Lung microvascular endothelial cell (primary cell): ENCODE measurements around the gene RPS6KA4. TPM values are rescaled to one million over a fixed set of nuclear protein-coding genes. Genes with fewer than 3 reads are reported as not detected.

ENCODE experiments used
- DNase-seq, 2 donors: peaks; one replicate each; pipeline versions ENCODE4 v3.0.0 to v3.0.0-alpha.2; 2010; ENCODE audit warnings: low read depth in 2 of 2
- total RNA-seq: library from RNA; depleted of rRNA; stranded (reverse); fragments of >200 nt; gene quantifications from 2 replicates; pipeline ENCODE4 v1.2.1, GENCODE V29; 2014

The RPS6KA4 gene
- total RNA-seq, 1 donor from 2014 or later = 24.8 TPM

DNA sequence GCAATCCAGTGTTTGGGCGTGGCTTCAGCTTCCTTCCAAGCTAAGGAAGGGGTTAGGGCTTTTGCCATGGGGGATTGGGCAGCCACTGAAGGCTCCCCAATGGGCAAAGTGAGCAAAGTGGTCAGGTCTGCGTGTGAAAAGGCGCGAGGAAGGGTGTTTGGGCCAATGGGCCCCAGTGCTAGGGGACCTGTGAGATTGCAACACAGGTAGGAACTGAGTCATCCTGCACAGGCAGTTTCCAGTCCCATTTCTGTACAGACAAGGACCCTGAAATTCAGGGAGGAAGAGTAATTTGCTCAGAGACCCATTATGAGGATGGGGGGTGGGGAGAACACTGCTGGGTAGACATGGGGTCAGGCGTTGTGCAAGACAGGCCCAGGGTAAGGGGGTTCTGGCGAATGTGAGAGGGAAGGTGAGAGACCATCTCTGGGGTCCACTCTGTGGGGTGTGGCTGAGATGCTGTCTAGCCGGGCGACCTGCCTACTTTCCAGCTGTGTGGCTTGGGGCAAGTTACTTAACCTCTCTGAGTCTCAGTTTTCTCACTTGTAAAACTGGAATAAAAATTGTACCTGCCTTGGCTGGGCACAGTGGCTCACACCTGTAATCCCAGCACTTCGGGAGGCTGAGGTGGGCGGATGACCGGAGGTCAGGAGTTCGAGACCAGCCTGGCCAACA is 11.6 kb upstream of the RPS6KA4 start:
- DNase-seq = no peak

DNA sequence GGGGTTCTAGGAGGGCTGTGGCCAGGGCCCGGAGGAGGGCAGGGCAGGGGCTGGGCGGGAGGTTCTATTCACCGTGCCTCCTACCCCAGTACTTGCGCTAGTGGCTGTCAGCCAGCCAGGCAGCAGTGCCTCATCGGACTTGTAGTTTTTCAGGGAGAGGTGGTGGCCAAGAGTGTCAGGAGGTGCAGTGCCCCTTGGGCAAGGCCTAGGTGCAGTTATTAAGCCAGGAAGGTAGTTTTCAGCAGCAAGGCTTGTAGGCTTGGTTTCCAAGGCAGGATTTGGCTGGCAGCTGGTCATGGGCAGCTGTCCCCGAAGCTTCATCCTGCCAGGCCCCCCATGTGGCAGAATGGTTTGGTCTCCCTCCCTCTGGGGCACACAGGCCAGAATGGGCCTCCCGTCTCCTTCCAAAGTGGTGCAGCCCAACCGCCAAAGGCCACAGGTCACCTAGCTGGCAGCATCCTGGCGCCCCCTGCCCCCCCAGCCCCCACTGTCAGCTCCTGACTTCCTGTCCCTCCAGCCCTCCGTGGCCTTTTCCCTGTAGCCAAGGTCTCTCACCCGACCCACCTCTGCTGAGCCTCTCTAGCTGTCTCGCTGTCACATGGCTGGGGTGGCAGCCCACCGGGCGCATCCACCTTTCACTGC is 10.5 kb upstream of the RPS6KA4 start:
- DNase-seq = peak; percentile 63 to 69

DNA sequence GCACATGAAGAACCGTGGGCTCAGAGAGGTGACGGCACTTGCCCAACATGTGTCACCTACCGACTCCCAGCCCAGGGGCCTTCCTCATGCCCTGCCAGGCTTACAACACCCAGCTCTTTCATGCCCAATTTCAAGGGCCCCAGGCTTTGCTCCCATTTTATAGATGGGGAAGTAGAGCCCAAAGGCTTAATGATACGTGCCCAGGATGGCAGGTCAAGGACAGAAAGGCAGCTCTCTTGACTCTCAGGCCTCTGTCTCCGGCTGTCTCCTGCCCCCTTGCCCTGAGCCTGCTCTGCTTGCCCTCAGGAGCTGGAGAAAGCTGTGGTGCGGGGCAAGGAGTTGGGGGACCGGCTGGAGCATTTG is 10.0 kb upstream of the RPS6KA4 start:
- DNase-seq = no peak

DNA sequence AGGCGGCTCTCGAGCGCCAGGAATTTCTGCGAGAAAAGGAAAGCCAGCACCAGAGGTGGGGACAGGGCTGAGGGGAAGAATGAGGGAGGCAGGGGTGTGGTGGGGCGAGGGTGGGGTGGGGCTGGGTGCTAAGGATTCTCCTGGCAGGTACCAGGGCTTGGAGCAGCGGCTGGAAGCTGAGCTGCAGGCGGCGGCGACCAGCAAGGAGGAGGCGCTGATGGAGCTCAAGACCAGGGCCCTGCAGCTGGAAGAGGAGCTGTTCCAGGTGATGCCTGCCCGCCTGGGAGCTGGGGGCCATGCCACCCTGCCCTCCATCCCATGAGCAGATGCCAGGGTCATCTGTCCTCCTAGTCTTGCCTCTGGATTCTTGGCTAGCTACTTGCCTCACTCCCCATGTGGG is 9.6 kb upstream of the RPS6KA4 start:
- no peak for DNase-seq

DNA sequence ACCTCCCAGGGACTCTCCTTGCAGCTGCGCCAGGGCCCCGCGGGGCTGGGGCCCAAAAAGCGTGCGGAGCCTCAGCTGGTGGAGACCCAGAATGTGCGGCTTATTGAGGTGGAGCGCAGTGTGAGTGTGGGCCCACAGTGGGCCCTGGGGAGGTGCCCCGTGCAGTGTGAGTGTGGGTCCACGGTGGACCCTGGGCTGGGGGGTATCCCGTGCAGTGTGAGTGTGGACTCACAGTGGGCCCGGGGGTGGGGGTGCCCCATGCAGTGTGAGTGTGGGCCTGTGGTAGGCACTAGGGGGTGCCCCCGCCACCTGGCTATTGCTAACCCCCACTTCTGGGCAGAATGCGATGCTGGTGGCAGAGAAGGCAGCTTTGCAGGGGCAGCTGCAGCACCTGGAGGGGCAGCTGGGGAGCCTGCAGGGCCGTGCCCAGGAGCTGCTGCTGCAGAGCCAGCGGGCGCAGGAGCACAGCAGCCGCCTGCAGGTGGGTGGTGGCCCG is 7.8 kb upstream of the RPS6KA4 start:
- DNase-seq = no peak

DNA sequence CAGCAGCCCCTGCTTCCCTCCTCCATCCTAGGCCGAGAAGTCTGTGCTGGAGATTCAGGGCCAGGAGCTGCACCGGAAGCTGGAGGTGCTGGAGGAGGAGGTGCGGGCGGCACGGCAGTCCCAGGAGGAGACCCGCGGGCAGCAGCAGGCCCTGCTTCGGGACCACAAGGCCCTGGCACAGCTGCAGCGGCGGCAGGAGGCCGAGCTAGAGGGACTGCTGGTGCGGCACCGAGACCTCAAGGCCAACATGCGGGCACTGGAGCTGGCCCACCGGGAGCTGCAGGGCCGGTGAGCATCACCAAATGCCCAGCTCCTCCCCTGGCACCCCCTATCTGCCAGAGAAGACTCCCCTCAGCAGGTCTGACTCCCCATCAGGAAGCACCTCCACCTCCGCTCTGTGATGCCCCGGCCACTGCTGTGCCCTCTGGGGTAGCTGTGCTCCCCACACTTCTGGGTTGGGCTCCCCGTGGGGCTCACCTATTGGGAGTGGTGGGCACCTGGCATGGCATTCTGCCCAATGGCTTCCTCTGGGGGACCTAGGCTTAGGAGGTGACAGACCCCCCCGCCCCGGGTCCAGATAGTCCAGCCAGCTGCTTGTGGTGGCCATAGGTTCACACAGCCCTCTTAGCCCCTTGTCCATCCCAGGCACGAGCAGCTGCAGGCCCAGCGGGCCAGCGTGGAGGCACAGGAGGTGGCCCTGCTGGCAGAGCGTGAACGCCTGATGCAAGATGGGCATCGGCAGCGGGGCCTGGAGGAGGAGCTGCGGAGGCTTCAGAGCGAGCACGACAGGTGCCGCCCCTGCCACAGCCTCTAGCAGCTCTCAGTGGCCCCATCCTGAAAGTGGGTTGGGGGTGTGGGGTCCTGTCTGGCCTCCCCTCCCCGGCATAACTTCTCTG is 6.6 kb upstream of the RPS6KA4 start:
- no peak for DNase-seq

DNA sequence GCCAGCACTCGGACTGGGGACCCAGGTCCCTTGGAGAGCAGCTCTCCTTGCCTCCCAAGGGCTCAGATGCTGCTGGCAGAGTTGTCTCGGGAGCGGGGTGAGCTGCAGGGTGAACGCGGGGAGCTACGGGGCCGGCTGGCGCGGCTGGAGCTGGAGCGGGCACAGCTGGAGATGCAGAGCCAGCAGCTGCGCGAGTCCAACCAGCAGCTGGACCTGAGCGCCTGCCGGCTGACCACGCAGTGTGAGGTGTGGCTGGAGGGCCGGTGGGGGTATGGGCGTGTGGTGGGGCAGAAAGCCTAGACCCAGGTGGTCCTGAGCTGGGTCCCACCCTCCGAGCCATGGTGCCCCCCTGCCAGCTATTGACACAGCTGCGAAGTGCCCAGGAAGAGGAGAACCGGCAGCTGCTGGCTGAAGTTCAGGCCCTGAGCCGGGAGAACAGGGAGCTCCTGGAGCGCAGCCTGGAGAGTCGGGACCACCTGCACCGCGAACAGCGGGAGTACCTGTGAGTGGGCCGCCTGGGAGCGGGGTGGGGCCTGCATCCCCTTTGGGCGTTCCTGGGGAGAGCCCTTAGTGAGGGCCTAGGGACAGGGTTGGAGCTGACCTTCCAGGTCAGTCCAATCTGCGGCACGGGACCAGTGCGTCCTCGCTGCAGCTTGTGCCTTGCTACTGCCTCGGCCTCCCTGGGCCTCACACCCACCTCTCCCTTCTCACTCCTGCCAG is 5.8 kb upstream of the RPS6KA4 start:
- no peak for DNase-seq

DNA sequence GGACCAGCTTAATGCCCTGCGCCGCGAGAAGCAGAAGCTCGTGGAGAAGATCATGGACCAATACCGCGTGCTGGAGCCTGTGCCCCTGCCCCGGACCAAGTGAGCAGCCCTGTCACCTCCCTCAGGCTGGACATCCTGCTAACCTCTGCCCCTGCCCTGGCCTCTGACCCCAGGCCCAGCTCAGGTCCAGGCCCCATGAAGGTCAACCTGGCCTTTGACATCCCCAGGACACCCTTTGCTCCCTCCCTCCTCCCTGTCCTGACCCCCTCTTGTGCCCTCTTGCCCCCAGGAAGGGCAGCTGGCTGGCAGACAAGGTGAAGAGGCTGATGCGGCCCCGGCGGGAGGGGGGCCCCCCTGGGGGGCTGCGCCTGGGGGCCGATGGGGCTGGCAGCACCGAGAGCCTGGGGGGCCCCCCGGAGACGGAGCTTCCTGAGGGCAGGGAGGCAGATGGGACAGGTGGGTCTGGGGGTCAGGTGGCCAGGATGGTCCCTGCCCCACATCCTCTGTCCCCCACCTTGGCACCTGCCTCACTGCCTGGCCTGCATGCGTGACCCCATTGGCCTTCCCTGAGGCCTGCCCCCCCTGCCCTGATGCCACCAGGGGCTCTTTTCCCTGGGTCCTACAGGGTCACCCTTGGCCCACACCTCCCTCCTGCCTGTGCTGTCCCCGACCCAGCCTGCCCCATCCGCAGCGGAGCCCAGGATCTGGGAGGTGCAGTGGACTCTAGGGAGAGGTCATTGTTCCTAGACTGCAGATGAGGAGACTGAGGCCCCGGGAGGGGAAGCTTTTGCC is 5.1 kb upstream of the RPS6KA4 start:
- no peak for DNase-seq

DNA sequence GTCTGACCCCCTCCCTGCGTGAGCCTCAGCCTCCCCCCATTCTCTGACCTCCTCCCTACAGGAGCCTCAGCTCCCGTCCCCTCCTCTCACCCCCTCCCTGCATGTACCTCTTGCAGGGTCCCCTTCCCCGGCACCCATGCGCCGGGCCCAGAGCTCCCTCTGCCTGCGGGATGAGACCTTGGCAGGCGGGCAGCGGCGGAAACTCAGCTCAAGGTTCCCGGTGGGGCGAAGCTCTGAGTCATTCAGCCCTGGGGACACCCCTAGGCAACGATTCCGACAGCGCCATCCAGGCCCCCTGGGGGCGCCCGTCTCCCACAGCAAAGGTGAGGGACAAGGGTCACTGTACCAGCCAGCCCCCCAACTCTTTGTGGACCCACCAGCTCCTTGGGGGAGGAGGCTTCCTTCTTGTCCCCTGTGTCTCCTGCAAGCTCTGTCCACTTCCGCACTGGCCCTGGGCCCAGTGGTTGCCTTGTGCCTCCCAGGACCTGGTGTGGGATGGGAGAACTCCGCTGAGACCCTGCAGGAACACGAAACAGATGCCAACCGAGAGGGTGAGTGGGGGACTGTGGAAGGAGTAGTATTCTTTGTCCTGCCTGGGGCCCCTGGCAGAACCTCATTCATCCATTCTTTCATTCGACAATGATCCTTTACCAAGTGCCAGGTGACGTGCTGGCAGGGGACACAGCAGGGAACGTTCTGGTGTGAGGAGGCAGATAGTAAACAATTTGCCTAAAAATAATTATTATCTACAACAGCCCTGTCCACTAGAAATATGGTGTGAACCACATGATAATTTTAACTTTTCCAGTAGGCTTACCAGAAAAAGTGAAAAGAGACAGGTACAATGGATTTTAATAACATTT is 3.7 kb upstream of the RPS6KA4 start:
- peak; percentile 83 to 87 for DNase-seq

DNA sequence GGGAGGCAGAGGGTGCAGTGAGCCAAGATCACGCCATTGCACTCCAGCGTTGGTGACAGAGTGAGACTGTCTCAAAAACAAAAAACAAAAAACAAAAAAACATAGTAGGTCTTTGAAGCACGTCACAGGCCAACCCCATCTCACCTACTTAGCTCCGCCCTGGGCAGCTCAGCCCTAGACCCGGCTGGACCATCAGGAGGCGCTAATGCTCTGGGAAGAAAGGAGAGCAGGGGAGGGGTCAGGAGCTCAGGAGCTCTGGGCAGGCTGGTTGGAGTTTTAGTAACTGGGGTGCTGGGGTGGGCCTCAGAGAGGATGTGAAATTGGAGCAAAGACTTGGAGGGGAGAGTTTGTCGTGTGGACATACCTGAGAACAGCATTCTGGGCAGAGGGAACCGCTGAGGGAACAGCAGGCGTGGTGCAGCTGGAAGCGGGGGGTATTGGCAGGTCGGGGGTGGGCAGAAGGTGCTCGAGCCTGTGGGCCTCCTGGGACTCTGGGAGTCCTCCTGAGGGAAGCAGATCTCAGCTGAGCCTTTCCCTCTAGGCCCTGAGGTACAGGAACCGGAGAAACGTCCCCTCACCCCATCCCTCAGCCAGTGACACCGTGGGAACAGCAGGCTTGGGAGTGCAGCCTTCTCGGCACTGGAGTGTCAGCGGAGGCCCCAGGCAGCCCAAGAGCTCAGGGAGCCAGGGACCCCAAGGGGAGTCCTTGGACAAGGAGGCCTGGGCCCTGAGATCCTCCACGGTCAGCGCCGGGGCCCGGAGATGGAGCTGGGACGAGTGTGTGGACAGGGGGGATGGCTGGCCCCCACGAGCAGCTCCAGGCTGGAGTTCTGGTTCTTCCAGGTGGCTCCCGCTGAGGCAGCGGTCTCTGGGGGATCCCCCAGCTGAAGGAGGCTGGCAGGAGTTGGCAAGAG is 2.2 kb upstream of the RPS6KA4 start:
- DNase-seq = peak; percentile 33 to 60

DNA sequence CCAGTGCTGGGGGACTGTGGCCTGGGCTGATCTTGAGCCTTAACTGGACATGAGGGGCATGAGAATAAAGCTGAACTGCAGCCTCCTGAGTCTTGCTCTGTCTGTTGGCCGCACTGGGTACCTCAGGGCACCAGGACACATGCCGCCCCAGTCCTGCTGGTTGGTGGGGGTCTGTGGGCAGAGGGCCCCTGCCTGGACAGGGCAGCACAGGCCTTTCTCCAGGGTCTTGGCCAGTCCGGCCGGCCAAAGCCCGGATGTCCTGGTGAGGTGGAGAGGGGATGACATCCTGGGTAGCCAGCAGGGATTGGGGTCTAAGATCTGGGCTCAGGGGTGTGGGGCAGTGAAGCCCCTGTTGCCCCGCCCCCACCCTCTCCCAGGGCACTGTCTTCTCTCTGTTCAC is 1.5 kb upstream of the RPS6KA4 start:
- DNase-seq = no peak

DNA sequence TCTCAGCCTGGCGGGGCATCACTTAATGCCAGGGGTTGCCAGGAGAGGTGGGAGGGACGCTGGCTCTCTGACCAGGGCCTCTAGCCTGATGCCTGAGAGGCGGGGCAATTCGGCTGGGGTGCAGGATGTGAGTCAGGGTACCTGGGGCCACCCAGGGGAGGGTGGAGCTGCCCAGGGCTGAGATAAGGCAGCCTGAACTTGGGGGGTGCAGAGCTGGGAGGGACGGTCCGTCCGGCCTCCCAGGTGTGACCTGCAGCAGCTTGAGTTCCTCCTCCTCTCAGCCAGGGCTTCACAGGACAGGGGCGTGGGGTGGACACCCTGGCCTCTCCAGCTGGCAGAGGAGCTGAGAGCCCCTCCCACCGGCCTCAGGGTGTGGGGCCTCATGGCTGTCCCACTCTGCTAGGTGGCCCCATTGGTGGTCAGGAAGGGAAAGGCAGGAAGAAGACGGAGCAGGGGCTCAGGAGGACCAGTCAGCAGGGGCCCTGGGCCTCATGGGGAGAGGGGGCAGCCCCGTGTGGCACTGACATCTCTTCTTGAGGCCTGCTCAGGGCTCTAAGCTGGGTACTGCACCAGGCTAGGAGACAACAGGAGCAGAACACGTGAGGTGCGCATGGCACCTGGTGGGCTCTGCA is 942 bp upstream of the RPS6KA4 start:
- DNase-seq = no peak

DNA sequence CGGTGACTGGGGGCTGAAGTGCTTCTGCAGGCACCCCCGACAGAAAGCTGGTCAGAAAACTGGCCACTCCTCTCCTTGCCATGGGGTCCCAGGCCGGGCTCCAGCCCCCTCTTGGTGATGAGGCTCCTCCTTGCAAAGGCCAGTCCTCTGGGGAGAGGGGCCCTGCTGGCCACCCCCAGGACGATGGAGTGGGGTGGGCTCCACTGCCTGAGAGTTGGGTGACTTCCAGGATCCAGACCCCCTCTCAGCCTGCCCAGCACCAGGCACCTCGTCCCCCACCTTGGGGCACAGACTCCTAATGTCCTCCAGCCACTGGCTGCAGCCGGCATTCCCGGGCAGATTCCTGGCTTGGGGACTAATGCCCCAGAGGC is 441 bp upstream of the RPS6KA4 start:
- DNase-seq = no peak

DNA sequence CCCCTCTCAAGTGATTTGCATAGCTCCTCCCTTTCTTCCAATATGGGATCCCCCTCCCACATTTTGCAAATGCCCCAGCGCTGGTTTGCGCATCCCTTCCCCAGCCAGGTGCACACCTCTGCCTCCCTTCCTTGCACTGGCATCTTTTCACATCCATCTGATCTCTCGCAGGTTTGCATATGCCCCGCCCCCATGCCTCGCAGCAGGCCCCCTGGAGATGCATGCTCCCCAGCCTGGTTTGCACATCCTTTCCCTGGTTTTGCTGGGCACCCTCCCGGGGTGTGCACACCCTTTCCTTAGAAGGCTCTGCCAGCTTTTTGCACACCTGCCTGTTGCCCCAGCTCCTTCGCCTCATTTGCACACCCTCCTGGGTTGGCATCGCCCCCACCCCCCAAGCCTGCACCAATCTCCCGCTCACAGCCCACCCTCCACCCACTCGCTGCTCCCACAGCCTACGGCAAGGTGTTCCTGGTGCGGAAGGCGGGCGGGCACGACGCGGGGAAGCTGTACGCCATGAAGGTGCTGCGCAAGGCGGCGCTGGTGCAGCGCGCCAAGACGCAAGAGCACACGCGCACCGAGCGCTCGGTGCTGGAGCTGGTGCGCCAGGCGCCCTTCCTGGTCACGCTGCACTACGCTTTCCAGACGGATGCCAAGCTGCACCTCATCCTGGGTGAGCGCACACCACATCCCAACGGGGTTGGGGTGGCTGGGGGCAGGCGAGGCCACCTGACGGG is 917 bp downstream of the RPS6KA4 start:
- no peak for DNase-seq

DNA sequence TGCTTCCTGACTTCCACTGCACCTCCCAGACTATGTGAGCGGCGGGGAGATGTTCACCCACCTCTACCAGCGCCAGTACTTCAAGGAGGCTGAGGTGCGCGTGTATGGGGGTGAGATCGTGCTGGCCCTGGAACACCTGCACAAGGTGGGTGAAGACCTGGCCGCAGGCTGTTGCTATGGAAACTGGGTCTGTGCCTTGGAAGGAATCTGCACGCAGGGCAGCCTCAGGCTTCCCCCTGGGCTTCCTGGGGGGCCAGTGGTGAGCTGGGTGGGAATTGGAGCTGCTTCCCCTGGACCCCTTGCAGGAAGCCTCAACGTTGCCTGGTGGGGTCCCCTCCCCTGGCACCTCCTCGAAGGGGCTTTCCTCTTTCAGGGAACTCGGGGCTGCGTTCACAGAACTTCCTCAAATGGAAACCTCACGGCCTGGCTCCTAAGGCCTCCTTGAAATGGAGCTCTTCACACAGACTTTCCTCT is 1.5 kb downstream of the RPS6KA4 start:
- DNase-seq = no peak

DNA sequence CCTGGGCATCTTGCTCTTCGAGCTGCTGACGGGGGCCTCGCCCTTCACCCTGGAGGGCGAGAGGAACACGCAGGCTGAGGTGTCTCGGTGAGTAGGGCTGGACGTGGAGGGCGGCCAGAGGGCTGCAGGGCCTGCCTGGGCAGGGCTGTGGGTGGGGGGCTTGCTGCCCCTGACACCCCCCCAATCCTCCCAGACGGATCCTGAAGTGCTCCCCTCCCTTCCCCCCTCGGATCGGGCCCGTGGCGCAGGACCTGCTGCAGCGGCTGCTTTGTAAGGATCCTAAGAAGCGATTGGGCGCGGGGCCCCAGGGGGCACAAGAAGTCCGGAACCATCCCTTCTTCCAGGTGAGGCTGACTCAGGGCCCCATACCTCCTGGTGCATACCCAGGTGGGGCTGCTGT is 2.7 kb downstream of the RPS6KA4 start:
- DNase-seq = no peak

DNA sequence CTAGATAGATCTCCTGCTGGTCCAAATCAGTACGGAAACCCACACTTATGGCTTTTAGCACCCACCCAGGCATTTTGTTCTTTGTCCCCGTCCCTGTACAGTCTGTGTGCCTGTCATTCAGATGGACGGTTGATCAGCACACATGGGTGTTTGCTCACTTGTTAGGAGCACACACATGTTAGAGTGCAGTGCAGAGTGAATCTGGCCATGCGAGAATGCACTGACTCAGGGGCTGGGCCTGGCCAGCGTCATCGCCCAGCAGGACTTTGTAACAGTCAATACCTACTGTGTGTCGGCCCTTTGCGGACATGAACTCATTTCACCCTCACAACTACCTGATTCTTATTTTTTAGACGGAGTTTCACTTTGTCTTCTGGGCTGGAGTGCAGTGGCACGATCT is 3.4 kb downstream of the RPS6KA4 start:
- no peak for DNase-seq

DNA sequence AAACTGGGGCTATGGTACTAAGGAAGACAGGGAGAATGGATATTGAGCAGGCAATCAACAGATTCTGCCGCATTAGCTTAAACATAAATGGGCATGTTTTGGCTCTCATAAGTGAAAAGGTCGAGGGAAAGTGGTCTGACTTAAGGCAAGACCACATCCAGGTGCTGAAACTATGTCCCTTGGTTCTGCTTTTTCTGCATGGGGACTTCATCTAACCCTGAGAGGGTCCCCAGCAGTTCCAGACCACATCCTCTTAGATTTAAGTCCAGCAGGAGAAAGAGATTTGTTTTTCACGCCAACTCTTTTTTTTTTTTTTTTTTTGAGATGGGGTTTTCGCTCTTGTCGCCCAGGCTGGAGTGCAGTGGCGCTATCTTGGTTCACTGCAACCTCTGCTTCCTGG is 5.5 kb downstream of the RPS6KA4 start:
- no peak for DNase-seq
